Stimulated activated CD8-positive, alpha-beta memory T cell treated with anti-CD3 and anti-CD28 coated beads, Interleukin-4, amount 100 ng/mL, for 1 hour (primary cell): ENCODE data around the gene SMIM38.

Experiments
- DNase-seq, 2 donors: peaks; one replicate each; pipeline ENCODE4 v3.0.0-alpha.2; 2020; ENCODE audit warnings: low read depth in 2 of 2, low spot score in 1 of 2

Gene SMIM38

DNA sequence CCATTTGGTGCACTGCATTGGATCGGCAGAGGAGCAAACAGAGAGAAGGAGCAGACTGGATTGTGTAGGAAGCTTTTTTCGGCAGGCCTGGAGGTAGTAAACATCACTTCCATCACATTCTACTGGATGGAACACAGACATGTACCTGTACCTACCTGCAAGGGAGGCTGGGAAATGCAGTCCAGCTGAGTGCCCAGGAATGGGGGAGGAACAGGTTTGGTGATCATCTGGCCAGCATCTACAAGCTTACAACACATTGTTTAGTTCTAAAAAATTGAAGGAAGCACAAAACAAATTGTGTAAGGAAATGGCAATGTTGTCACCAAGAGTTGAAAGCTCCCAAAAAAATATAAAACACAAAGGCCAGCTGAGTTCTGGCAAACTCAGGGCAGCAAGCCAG is 19.1 kb downstream of the SMIM38 start:
- DNase-seq = no peak

DNA sequence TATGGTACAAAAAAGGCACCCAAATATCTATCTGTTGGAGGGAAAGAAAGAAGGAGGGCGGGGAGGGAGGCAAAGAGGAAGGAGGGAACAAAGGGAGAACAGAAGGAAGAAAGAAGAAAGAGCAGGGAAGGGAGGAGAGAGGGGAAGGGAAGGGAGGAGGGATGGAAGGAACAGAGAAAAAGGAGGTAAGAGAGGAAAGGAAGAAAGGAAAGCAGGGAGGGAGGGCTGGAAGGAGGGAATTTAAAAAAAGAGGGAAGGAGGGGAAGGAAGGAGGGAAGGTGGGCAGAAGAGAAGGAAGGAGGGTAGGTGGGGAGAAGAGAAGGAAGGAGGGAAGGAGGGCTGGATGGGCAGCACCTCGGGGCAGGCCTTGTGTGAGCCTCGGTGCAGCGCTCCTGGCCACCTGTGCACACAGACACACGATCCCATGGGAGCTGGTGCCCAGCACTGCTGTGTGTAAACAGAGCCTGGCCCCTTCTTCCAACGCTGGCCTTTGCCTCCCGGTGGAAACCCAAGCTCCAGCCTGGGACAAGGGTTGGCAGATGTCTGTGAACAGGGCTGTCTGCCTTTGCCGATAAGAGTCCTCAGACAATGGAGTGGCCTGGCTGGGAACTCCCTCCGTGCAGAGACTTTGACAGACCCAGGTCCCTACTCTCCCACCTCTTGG is 23.2 kb downstream of the SMIM38 start:
- no peak for DNase-seq

DNA sequence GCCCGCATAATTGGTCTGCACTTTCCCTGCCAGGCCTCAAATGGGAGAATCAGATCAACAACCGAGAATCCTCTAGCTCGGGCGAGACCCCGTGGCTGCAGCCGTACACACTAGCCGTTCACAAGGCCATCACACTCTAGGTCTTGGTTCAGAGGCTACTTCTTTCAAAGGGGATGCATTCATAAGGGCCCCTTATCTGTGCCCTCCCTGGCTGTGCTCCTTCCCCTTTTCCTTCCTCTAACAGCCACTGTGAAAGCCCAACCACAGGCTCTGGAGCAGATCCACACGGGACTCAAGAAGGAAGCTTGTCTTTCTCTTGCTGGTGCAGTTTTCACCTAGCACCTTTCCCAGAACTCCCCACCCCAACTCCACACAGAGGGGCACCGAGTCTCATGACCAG is 24.5 kb downstream of the SMIM38 start:
- DNase-seq = no peak

DNA sequence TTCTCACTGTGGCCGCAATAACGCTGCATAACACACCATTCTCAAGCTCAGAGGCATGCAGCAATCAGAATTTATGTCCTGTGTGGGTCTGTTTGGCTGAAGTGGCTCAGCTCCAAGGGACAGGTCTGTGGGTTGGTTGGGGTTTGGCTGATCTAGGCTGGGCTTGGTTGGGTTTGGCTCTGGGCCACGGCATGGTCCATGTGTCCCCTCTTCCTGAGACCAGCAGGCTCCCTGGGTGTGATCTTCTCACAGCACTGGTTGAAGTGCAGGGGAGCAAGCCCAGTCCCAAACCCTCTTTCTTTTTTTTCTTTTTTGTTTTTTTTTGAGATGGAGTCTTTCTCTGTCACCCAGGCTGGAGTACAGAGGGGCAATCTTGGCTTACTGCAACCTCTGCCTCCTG is 25.0 kb downstream of the SMIM38 start:
- no peak for DNase-seq

DNA sequence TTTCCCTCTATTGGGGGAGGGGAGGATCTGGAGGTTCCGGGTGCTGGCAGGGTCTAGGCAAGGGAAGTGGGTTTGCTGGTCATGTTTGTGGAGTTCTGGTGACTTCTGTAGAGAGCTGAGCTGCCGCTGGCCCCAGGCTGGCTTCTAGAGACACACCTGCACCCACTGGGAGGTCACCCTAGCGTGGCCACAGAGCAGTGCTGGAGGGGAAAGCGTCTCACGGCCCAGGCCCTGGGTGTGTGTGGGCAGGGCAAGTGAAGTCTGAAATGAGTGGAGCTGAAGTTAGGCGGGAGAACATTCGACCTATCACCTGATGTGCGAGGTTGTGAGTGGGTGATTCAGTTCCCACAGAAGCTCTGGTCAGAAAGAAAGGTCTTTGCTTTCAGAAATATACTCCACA is 27.9 kb downstream of the SMIM38 start:
- DNase-seq = no peak

DNA sequence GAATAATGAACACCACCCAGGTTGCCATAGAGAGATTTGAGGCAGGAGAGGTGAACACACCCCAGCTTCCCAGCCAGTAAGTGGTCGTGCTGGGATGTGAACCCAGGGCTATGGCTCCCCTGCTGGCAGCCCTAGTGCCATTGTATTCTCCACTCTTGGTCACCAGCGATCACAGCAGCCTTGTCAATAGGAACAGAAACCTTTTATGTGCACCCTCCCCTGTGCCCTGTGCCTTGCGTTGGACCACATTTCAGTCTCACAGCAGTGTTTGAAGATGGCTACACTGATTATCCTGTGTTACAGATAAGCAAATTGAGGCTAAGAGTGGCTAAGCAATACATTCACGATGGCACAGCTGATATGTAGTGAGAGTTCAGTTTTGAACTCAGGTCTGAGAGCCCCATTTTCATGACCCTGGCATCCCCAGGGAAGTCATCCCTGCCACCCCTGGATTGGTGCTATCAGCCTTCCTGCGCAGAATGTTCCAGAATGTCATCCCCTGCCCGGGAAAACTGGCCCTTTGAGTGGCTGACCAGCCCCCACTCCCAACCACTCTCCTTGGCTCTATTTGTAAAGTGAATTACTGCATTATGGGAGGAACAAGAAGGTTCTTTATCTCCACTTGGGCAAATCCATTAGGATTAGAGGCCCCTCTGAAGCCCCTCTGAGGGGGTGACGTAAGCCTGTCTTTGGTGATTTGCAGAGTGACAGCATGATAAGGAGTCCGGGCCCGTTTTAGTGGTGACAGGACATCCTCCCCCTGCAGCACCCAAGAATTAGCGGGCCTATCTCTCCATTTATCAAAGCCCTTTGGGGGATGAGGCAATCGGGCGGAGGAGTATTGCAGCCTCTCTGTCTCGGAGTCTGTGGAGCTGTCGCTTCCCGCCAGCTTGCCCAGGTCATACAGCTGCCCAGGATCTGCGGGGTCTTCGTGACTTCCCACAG is 30.9 kb downstream of the SMIM38 start:
- DNase-seq = no peak

DNA sequence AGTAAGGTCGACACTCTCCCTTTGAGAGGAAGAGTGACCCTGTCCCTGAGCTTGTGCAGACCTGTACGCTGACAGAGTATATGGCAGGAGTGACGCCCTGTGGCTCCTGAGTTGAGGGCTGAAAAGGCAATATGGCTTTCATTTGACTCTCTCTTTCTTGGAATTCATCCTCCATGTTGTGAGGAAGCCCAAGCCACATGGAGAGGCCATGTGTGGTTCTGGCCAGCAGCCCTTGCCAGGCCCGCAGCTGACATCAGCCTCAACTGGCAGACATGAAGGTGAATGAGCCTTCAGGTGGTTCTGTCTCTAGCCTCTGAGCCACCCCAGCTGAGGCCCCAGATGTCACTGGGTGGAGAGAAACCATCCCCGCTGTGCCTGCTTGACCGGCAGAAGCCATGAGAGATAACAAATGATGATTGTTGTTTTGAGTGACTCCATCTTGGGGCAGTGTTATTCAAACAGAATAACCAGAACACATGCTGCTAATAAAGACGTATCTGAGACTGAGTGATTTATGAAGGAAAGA is 31.9 kb downstream of the SMIM38 start:
- DNase-seq = no peak

DNA sequence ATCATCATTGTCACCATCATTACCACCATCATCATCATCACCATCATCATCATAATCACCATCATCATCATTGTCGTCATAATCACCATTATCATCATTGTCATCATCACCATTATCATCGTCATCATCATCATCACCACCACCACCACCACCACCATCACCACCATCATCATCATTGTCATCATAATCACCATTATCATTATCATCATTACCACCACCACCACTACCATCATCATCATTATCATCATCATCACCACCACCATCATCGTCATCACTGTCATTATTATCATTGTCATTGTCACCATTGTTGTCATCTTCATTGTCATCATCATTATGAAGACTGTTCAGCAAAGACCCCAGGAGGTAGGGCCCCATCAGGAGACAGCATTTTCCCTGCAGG is 33.3 kb downstream of the SMIM38 start:
- no peak for DNase-seq

DNA sequence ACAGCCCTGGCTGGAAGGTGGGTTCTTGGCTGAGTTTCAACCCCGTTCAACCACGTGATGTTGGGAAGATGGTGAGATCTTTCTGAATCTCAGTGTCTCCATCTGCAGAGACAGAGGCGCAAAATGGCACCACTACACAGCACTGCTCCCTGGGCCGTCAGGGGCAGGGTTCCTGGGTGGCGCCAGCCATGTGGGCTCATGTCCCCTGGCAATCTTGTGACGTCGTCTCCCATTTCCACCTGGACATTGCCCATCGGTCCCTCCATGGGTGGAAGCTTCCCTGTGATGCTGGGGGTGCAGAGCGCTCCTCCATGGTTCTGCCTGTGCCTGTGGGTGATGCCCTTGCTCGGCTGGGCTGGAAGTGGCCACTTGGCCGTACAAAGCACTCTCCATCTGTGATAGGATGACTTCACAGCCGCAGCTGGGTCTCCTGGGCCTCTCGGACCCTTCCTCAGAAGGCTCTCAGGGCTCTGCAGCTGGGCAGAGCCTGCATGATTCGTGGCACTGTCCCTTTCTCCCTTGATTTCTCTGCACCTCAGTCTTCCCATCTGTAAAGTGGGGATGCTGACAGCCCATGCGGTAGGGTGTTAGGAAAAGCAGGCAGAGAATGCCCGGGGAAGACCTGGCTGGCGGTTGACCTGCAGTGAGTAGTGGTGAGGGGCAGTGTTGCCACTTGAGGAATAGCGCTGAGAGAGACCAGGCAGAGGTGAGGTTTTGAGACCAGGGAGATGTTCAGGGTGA is 35.2 kb downstream of the SMIM38 start:
- DNase-seq = no peak

DNA sequence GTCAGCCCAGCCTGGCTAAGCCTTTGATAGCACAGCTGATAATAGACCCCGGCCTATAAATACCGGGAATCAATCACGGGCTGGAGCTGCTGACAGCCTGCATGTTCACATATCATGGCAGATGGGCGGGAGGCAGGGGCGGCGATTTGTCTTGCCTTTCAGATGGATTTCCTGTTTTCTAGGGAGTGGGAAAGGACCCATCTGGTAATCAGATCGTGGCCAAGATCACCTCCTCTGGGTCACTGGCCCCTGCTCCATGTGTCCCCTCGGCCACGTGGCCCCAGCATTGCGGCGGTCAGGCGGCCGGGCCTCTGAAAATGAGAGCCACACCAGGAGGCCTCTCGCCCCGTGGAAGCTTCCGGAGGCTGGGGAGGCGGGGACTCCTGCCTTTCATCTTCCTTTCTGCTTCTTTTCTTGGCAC is 36.6 kb downstream of the SMIM38 start:
- no peak for DNase-seq

DNA sequence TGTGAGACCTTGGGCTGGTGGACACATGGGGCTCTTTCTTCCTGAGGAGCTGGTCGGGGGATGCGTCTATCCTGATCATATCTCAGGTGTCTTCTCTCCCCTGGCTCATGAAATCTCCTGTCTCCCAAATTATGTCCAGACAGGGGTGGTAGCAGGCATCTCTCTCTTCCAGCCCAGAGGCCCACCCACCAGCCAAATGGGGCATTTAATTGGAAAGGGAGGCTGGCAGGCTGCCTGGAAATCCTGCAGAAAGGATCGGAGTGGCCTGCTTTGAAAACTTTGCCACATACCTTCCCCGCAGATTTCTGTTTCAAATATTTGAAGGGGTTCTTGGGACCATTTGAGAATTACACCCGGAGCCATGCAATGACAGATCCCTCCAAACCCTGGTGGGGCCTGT is 37.4 kb downstream of the SMIM38 start:
- DNase-seq = no peak

DNA sequence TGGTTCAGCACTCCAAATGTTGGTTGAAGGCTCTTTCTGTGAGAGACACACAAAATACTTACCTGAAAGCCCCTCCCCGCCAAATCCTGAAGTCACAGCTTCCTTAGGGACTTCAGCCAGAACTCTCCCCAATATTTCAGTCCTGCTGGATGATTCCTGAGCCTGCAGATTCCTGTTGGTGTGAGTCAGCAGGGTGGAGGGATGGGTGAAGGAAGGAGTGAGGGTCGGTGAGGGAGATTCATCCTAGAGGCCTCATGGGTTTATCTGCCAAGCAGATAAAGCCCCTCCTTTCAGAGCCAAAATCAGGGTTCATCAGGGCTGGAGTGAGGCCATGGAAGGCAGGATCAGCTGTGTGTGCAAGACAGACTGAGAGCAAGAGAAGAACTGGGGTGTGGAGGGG is 37.9 kb downstream of the SMIM38 start:
- no peak for DNase-seq

DNA sequence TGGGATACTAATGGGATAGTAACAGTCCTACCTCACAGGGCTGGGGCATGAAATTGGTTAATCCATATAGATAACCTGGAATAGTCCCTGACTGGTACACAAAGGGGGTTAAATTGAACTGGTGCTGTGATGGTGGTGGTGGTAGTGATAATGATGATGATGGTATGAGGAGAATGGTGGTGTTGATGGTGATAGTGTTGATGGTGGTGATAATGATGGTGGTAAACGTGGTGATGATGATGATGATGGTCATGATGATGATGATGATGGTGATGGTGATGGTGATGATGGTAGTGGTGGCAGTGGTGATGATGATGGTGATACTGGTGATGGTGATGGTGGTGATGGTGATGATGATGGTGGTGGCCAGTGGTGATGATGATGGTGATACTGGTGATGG is 38.7 kb downstream of the SMIM38 start:
- DNase-seq = no peak

DNA sequence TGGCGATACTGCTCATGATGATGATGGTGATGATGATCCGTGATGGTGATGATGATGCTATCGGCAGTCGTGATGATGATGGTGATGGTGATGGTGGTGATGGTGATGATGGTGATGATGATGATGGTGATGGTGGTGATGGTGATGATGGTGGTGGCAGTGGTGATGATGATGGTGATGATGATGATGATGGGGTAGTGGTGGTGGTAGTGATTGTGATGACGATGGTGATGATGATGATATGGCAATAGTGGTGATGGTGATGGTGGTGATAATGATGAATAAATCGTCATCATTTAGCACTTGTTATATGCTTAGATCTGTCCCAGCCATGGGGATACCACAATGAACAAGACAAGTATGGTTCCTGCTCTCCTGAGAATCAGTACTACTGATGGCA is 39.2 kb downstream of the SMIM38 start:
- no peak for DNase-seq

DNA sequence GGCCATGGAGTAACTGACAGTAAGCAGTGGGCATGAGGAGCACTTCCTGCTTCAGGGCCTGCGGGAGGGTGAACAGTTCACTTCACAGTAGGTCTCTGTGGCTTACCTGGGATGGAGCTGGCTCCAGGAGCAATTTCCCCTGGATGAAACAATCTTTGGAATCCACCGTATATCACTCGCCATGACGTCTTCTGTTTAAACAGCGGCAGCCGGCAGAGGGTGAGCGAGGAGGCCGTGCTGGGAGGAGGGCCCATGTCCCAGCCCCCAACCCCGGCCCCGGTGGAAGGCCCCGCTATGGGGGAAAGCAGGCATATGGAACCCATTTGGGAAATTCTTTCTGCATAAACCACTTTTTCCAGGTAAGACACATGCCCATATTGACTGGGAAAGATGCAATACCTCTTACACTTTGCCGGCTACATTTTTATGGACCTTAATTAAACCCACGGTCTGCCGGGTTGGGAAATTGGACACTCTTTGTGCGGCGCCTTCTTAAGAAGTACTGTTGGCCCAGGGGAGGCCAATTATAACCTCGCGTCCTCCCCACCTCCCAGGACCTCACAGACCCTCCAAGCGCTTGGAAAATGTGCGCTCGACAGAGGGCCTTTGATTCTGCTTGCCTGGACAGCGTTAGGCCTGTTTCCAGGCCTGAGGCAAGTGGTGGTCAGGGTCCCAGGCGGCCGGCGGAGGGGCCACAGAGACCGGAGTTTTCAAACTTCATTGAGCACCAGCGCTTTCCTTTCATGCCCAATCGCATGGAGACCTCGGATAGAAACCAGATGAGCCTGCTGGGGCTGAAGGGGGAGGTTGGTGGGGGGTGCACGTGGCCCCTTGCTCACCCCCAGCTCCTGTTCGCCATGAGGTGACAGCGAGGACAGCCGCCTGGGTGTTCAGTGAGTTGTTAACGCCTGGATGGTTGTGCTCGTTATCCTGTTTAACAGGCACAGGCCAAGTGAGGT is 40.4 kb downstream of the SMIM38 start:
- no peak for DNase-seq

DNA sequence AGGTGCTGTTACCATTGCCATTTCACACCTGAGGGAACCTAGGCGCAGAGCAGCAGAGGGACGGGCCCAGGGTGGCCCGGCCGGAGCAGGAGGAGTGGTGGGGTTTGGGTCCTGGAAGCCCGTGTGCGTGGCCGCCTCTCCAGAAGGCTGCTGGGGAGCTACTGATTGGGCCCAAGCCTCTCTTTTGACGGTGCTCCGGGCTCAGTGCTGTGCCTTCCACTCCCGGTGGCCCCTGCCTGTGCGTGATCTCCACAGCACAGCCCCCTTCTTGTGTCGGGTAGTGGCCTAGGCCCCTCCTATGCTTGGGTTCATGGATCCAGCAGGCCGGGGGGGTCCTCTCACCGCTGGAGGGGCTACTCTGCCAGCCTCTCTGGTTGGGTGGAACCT is 41.0 kb downstream of the SMIM38 start:
- DNase-seq = no peak

DNA sequence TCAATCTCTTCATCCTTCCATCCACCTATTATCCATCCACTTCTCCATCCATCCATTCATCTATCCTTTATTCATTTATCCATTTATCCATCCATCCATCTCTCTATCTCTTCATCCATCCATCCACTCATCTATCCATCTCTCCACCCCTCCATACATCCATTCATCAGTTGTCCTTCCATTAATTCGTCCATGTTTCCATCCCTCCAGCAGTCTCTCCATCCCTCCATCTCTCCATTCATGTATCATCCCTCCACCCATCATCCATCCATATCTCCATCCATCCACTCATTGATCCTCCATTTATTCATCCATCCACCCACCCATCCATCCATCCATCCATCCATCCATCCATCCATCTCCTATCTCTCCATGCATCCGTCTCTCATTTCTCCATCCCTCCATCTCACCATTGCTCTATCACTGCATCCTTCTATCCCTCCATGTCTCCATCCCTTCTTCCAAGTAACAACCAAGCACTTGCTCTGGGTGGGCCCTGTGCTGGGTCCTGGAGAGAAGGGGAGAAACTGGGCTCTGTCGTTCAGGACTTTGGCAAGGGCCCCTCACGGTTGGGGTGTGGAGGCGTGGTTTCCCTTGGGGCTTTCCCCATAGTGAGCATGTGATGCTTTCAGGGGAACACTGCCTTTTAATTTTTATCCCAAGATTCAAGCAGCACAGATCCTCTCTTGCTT is 43.3 kb downstream of the SMIM38 start:
- DNase-seq = no peak

DNA sequence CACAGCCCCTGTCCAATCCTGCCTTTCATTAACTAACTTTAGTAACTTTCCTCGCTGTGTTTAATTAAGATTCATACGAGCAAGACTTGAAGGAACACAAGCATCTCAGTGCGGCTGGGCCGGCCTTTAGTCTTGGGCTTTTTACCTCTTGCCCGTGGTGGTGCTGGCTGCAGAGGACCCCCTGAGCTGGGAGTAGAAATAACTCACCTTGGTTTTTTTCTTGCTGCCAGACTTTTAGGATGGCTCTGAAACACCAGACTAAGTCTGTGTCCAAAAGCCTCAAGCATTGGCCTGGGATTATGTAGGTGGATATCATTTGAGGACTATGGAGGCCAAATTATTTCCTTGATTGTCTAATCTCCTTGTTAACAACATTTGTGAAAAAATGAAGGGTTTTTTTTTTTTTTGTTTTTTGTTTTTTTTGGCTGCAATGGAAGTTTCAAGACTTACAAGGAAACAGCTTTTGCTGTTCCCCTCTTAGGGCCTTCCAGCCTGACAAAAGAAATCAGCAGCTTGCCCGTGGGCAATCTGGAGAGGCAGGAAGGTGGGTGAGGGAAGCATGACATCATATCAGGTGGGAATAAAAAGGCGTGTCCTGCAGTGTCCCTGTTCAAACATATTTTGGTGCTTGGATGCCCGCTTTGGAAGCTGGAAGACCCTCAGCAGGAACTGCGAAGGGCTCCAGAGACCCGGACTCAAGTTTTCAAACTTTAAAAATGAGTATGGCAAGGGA is 44.0 kb downstream of the SMIM38 start:
- DNase-seq = no peak

DNA sequence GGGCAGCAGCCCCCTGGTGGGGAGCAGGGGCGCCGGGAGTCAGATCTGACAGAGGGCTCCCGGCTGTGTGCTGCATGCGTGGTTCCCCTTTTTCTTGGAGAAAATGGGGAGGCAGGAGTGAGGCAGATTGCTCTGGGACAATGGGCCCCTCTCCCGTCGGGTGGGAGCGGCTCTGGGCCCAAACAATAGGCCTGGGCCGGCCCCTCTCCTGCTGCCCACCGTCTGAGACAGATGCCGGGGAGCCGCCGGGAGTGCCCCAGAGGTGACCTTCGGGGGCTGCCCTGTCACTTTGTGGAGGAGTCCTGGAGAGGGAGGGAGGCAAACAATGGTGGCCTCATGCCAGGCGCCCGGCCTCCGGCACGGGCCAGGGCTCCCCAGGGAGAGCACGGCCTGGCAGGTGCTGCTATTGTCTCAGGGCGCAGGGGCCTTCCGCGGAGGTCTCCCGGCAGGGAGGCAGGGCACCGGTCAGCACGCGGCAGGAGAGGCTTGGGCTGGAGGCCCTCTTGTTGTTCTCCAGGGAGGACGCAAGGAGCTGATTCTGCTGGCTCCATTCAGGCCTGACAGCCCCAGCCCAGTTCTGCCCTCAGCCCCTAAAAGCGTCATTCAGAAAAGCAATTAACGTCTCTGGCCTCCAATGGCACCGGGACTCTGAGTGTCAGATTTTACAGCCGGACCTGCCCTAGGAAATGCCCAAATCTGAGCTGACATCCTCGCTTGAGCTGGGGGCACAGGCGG is 44.8 kb downstream of the SMIM38 start:
- DNase-seq = no peak
